ENCODE data around the gene ZNF778. TPM values are rescaled to one million over a fixed set of nuclear protein-coding genes. Genes with fewer than 3 reads are reported as not detected.
A peak's percentile ranks its signal among the peaks of the same experiment; 100 is the strongest.
"Not testable (repeated sequence)": the region's sequence is repeated elsewhere in the genome, so short reads cannot be mapped to it uniquely, and the experiment has no call there.

Gene ZNF778
- total RNA-seq, 2 donors from 2014 or later, result 13.0 to 16.3 TPM

GRCh38 chr16:89183975-89184676 lies 33.4 kb upstream of the ZNF778 start:
- no peak overlapping the region for H3K27ac Mint-ChIP-seq
- 86 to 87% methylated on average over 18 to 26 of the region's 26 CpGs for WGBS, 2 experiments (ENCODE audit: insufficient coverage in 1 of 2, insufficient read length in 1 of 2)
- H3K9me3 Mint-ChIP-seq, result no peaks in the 10 kb centered on the region
- peaks cover 9% of the 10 kb centered on the region for H3K27me3 Mint-ChIP-seq (ENCODE audit: insufficient read depth)
- no peak overlapping the region for H3K4me3 Mint-ChIP-seq
- H3K9me3 ChIP-seq (ENCODE audit: control insufficient read depth, low read length), result no peaks in the 10 kb centered on the region
- no peak overlapping the region for H3K9ac ChIP-seq (ENCODE audit: extremely low read depth, low read length, poor library complexity, severe bottlenecking)
- H3K27me3 ChIP-seq (ENCODE audit: control insufficient read depth, insufficient read depth, low read length, poor library complexity, severe bottlenecking), result peaks cover 5% of the 10 kb centered on the region
- H3K4me1 ChIP-seq (ENCODE audit: control insufficient read depth, insufficient read depth, low read length), result no peaks in the 10 kb centered on the region
- no peak for TF ChIP-seq CTCF (conservative IDR thresholded peaks at IDR 0.05)
- no peak overlapping the region for H3K27ac ChIP-seq (ENCODE audit: low read depth, low read length)
- no peaks in the 10 kb centered on the region for H3K4me1 Mint-ChIP-seq
- H3K4me3 ChIP-seq (ENCODE audit: low read length), result no peak overlapping the region
- H3K36me3 ChIP-seq (ENCODE audit: control insufficient read depth, insufficient read depth, low read length), result no peaks in the 10 kb centered on the region
- H3K36me3 Mint-ChIP-seq (ENCODE audit: low read depth), result no peaks in the 10 kb centered on the region
- DNase-seq, result no peak

- peaks cover 10% of the 10 kb centered on the region for H3K27me3 ChIP-seq (ENCODE audit: control insufficient read depth, insufficient read depth, low read length, poor library complexity, severe bottlenecking)
- H3K4me3 ChIP-seq (ENCODE audit: low read length), result no peak overlapping the region
- no peak for DNase-seq
- no peaks in the 10 kb centered on the region for H3K36me3 ChIP-seq (ENCODE audit: control insufficient read depth, insufficient read depth, low read length)
- H3K9me3 ChIP-seq (ENCODE audit: control insufficient read depth, low read length), result no peaks in the 10 kb centered on the region
- TF ChIP-seq CTCF (conservative IDR thresholded peaks at IDR 0.05), result no peak
- no peak overlapping the region for H3K27ac ChIP-seq (ENCODE audit: low read depth, low read length)
- H3K4me3 Mint-ChIP-seq, result no peak overlapping the region
- peaks cover 9% of the 10 kb centered on the region for H3K27me3 Mint-ChIP-seq (ENCODE audit: insufficient read depth)
- no peak overlapping the region for H3K9ac ChIP-seq (ENCODE audit: extremely low read depth, low read length, poor library complexity, severe bottlenecking)
- no peaks in the 10 kb centered on the region for H3K4me1 ChIP-seq (ENCODE audit: control insufficient read depth, insufficient read depth, low read length)
- no peaks in the 10 kb centered on the region for H3K4me1 Mint-ChIP-seq
- 86 to 89% methylated on average over 8 to 9 of the region's 9 CpGs for WGBS, 2 experiments (ENCODE audit: insufficient coverage in 1 of 2, insufficient read length in 1 of 2)
- H3K9me3 Mint-ChIP-seq, result no peaks in the 10 kb centered on the region
- no peak overlapping the region for H3K27ac Mint-ChIP-seq
- H3K36me3 Mint-ChIP-seq (ENCODE audit: low read depth), result no peaks in the 10 kb centered on the region
Measured at GRCh38 chr16:89184677-89184932, 32.9 kb upstream of the ZNF778 start.

- Mint-ChIP-seq H3K4me3 (no peak overlapping the region), H3K9me3 (no peaks in the 10 kb centered on the region), H3K36me3 (ENCODE audit: low read depth) (no peaks in the 10 kb centered on the region), H3K27ac (no peak overlapping the region), H3K4me1 (no peaks in the 10 kb centered on the region), H3K27me3 (ENCODE audit: insufficient read depth) (peaks cover 14% of the 10 kb centered on the region)
- no peaks in the 10 kb centered on the region for H3K9me3 ChIP-seq (ENCODE audit: control insufficient read depth, low read length)
- peak; percentile 56 for DNase-seq
- no peak overlapping the region for H3K27ac ChIP-seq (ENCODE audit: low read depth, low read length)
- H3K36me3 ChIP-seq (ENCODE audit: control insufficient read depth, insufficient read depth, low read length), result no peaks in the 10 kb centered on the region
- WGBS, 2 experiments (ENCODE audit: insufficient coverage in 1 of 2, insufficient read length in 1 of 2), result 89 to 94% methylated on average over 30 to 48 of the region's 48 CpGs
- no peaks in the 10 kb centered on the region for H3K4me1 ChIP-seq (ENCODE audit: control insufficient read depth, insufficient read depth, low read length)
- no peak for TF ChIP-seq CTCF (conservative IDR thresholded peaks at IDR 0.05)
- H3K27me3 ChIP-seq (ENCODE audit: control insufficient read depth, insufficient read depth, low read length, poor library complexity, severe bottlenecking), result peaks cover 16% of the 10 kb centered on the region
- H3K4me3 ChIP-seq (ENCODE audit: low read length), result no peak overlapping the region
- no peak overlapping the region for H3K9ac ChIP-seq (ENCODE audit: extremely low read depth, low read length, poor library complexity, severe bottlenecking)
Measured at GRCh38 chr16:89184933-89185794, 32.3 kb upstream of the ZNF778 start.

GRCh38 chr16:89185887-89186592 lies 31.5 kb upstream of the ZNF778 start:
- 87 to 93% methylated on average over 22 to 30 of the region's 30 CpGs for WGBS, 2 experiments (ENCODE audit: insufficient coverage in 1 of 2, insufficient read length in 1 of 2)
- H3K4me3 ChIP-seq (ENCODE audit: low read length); H3K4me1 Mint-ChIP-seq; H3K4me3 Mint-ChIP-seq; H3K9me3 ChIP-seq (ENCODE audit: control insufficient read depth, low read length); H3K27ac ChIP-seq (ENCODE audit: low read depth, low read length); H3K27ac Mint-ChIP-seq; H3K36me3 Mint-ChIP-seq (ENCODE audit: low read depth); DNase-seq; H3K9me3 Mint-ChIP-seq; H3K9ac ChIP-seq (ENCODE audit: extremely low read depth, low read length, poor library complexity, severe bottlenecking); H3K4me1 ChIP-seq (ENCODE audit: control insufficient read depth, insufficient read depth, low read length); H3K36me3 ChIP-seq (ENCODE audit: control insufficient read depth, insufficient read depth, low read length): not testable (repeated sequence)
- peaks cover 19% of the 10 kb centered on the region for H3K27me3 Mint-ChIP-seq (ENCODE audit: insufficient read depth)
- H3K27me3 ChIP-seq (ENCODE audit: control insufficient read depth, insufficient read depth, low read length, poor library complexity, severe bottlenecking), result peaks cover 24% of the 10 kb centered on the region
